Lower leg skin (tissue), 3 donors: Measurements from ENCODE around the gene SLK.

Experiments used
- CTCF ChIP-seq, 3 donors: fragments of 450-650 bp; IDR thresholded peaks; one replicate each; pipeline ENCODE4 v1.5.1; 2016; ENCODE audit warnings: antibody characterized with exemption in 3 of 3, mild to moderate bottlenecking in 3 of 3, moderate library complexity in 2 of 3
- POLR2A ChIP-seq, 2 donors: fragments of 450-650 bp; IDR thresholded peaks; one replicate each; pipeline ENCODE4 v1.6.1; 2016 to 2017; ENCODE audit warnings: antibody characterized with exemption in 2 of 2, mild to moderate bottlenecking in 1 of 2, moderate library complexity in 1 of 2

GRCh38 chr10:104033966-104034365, 67.0 kb downstream of the SLK start:
- TF ChIP-seq CTCF (IDR thresholded peaks at IDR 0.05) = no peak
- TF ChIP-seq POLR2A (IDR thresholded peaks at IDR 0.05) = no peak
